ENCODE data around the gene CBX7.

CBX7 gene

DNA sequence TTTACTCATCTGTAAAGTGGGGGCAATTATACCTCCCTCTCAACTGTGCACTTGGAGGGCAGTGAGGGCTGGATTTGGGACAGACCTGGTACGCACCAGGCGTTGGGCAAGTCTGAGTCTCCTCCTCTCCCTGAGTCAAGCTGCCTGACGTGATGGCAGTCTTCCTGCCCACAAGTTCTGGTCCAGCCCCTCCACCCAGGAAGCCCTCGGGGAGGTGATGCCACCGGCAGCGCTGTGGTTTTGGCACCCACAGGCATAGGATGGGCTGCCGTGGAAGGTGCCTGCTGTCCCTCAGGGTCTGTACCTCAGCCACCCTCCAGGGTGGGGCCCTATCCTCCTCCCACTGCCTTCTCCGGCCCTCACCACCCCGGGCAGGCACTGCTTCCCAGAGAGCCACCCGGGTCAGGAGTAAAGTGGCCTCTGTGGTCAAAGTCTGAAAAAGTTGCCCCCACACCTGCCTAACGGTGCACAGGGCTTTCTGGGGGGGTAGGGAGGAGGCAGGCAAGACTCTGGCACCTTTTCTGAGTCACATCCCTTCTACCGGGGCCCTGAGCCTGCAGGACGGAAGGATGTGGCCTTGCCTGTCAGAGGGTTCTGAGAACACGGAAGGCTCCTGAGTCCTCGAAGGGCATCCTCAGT lies 61.9 kb downstream of the CBX7 start:
- no peak for DNase-seq

DNA sequence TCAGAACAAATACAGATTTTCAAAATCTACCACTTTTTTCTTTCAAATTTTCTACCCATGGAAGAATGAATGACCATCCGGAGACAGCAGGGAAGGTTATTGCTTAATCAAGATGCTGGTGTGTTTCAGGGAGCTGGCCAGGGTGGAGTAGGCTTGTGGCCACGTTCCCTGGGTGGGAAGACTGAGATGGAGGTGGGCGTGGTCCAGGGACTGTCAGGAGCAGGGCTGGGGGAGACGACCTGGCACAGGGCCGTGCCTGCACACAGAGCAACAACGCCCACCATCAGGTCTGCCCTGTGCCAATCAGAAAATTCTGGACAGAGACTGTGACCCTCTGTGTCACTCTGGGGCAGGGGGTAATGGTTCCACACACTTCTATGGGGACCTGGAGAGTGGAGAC lies 62.6 kb downstream of the CBX7 start:
- DNase-seq = no peak

DNA sequence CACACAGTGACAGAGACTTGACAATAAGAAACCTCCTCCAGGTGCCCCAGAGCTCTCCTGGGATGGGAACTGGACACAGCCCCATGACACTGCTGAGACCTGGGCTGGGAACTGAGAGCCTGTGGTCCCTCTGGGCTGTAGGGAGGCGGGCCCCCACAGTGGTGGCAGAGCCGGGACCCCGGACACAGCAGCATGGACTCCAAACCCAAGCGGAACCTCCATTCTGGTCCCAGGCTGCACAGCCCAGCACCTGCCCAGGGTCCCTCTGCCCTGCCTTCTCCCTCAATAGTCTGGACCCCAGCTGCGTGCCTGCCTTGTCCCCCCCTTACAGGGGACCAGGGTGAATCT lies 63.8 kb downstream of the CBX7 start:
- no peak for DNase-seq

DNA sequence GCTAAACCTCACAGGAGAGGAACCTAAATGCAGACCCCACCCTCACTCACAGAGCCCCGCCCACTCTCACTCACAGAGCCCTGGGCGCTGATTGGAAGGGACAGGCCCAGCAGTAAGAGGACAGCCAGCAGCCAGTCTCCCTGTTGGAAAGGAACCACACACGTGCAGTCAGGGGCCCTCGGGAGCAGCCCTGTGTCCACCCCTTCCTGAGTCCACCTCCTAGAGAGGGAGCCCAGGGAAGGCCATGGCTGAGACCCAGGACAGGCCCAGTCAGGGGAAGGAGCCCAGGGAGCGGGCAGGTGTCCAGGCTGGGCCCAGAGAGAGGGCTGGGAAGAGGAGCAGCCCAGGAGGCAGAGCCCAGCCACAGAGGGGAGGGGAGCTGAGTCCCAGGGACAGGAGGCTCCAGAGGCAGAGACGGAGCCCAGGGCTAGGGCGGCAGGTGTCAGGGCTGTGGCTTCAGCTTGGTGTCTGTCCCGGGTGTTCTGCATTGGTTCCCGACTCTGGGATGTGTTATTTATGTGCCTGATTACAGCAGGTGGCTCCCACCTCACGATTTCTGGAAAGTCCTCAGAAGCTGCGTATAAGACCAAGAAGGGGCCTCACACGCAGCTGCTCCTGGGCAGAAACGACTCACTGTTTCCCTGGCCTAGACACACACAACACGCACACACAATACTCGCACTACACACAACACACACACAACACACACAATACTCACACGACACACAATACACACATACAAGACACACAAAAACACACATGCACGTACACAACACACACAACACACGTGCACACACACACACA lies 64.4 kb downstream of the CBX7 start:
- DNase-seq = no peak

DNA sequence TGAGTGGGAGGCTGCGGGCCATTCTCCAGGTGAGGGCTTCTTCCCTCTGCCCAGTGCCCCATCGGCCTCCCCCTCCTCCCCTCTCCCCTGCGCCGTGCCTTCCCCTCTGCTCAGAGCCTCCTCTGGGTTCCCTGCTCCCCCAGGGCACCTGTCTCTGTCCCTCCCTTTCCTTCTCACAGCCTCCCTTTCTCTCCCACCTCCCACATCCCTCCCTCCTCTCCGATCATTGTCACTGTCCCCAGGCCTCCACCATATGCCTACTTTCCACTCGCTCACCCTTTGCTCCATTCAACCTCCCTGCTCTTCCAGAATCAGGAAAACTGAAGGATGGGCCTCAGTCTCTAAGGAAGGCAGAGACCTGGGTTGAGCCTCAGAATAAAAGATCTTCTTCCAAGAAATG lies 65.4 kb downstream of the CBX7 start:
- DNase-seq = no peak

DNA sequence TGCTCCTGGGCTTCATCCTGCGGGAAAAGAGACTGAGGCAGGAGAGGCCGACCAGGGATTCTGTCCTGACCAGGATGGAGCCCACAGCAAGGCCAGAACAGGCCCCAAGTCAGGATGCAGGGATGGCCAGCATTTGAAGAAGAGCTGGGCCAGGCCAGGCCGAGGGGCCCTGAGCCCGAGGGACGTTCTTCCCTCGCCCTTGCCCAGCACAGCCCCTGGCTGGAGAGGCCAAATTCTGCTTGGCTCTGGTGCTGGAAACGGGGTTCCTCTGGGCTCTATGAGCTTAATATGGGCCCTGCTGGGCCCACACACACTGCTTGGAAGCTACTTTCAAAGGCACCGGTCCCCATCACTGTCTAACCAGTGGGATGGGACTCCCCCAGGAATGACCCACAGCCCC lies 67.8 kb downstream of the CBX7 start:
- no peak for DNase-seq

DNA sequence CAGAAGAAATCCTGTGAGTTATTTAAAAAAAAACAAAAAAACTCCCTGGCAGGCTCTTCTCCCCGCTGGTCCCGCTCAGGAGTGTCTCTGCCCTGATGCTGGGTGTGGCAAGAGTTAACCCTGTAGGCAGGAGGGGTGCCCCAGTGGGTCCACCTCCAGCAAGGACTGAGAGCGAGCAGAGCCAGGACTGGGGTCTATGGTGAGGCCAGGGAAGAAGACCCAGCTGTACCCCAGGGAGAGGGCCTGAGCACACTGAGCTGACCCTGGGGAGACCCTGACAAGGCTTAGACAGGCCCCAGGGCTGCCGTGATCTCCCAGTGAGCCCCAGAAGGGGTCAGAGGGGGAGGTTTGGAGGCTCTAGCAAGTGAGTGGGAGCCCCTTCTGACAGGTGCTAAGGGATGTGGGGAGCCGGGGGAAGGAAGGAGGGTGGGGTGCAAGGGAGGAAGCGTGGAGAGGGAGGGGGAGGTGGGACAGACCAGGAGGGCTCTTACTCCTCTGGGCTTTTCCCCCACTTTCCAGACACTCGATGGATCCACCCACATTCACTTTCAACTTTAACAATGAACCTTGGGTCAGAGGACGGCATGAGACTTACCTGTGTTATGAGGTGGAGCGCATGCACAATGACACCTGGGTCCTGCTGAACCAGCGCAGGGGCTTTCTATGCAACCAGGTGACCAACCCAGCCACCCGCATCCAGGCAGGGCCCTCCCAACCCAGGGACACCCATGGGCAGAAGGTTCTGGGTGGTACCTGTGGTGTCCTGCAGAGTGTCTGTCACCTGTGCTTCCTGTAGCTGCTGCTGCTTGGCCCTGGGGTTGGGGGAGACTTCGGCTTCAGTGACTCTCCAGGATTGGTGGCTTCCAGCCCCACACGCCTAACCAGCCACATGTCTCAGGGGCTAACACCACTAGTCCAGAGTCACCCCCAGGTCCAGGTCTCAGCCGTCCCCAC lies 69.0 kb downstream of the CBX7 start:
- no peak for DNase-seq

DNA sequence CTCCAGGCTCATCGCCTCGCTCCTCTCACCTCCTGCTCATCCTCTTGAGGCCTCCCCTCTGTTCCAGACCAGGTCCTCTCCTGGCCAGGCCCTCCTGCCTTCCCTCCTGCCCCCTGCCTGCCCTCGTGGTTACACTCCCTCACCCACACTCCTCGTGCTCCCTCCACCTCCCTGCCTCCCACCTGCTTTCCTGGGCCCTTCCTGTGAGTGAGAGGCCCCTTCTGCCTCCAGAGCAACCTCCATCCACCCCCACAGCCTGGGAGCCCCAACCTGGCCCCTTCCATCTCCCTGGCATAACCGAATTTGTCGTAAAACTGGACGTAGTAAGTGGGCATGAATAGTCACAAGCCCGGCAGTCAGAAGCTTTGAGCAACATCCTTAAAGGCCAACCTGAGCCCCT lies 70.9 kb downstream of the CBX7 start:
- no peak for DNase-seq

DNA sequence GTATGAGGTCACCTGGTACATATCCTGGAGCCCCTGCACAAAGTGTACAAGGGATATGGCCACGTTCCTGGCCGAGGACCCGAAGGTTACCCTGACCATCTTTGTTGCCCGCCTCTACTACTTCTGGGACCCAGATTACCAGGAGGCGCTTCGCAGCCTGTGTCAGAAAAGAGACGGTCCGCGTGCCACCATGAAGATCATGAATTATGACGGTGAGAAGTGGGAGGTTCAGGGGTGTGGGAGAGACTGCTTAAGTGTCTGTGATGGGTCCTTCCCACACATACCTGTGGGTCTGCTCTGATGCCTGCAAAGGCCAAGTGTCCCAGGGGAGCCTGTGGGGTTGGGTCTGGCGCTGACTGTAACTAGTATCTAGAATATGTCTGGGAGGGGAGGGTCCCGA lies 71.5 kb downstream of the CBX7 start:
- DNase-seq = no peak

All from NCI-H526 treated with DMSO at 0.1 percent for 48 hours (cell line).